Activated CD4-positive, alpha-beta T cell treated with anti-CD3 and anti-CD28 coated beads for 36 hours (primary cell): ENCODE measurements around the gene GAB2. TPM values are rescaled to one million over a fixed set of nuclear protein-coding genes. Genes with fewer than 3 reads are reported as not detected.

Experiments
- ATAC-seq: fragments of 200-7000 bp; cut with Tn5 transposase; one replicate; pipeline ENCODE4 v1.10.0; 2021; ENCODE audit warnings: mild to moderate bottlenecking, moderate library complexity
- CTCF ChIA-PET: fragments of 350-600 bp; sonication (Branson Sonifier 250); formaldehyde crosslinking; loops from one replicate; lab custom pipeline; 2021; ENCODE audit warnings: antibody characterized with exemption; lab: Charles Lee
- POLR2A ChIA-PET: fragments of 350-600 bp; sonication (Branson Sonifier 250); formaldehyde crosslinking; loops from one replicate; lab custom pipeline; 2021; ENCODE audit warnings: antibody characterized with exemption, inconsistent platforms; lab: Charles Lee
- DNase-seq: peaks from one replicate; pipeline ENCODE4 v3.0.0-alpha.2; 2020
- H3K27ac Mint-ChIP-seq: one replicate; pipeline ENCODE4 v1.8.0; 2021; ENCODE audit warnings: mixed read lengths
- H3K27me3 Mint-ChIP-seq: one replicate; pipeline ENCODE4 v1.8.0; 2021; ENCODE audit warnings: mixed read lengths
- H3K36me3 Mint-ChIP-seq: one replicate; pipeline ENCODE4 v1.8.0; 2021; ENCODE audit warnings: low read depth, mixed read lengths
- H3K4me1 Mint-ChIP-seq: one replicate; pipeline ENCODE4 v1.8.0; 2021; ENCODE audit warnings: mixed read lengths
- H3K4me3 Mint-ChIP-seq: one replicate; pipeline ENCODE4 v1.8.0; 2021; ENCODE audit warnings: mild to moderate bottlenecking, moderate library complexity, mixed read lengths
- H3K9me3 Mint-ChIP-seq: one replicate; pipeline ENCODE4 v1.8.0; 2021; ENCODE audit warnings: low read depth, mixed read lengths
- intact Hi-C, 2 experiments: fragments of 100-400 bp; cut with DNase I in 1 of 2; cut with micrococcal nuclease in 1 of 2; formaldehyde crosslinking; loops; one replicate each; pipeline versions ENCODE4 v1.14.2 to v1.15.1; 2022 to 2024; cut with DNase I, micrococcal nuclease
- total RNA-seq, 2 experiments: library from RNA; stranded (reverse); gene quantifications; one replicate each; pipeline ENCODE4 v1.2.3, GENCODE V29; 2021

GAB2 gene
- total RNA-seq, 2 experiments from 2014 or later, result 4.3 to 4.8 TPM

DNA sequence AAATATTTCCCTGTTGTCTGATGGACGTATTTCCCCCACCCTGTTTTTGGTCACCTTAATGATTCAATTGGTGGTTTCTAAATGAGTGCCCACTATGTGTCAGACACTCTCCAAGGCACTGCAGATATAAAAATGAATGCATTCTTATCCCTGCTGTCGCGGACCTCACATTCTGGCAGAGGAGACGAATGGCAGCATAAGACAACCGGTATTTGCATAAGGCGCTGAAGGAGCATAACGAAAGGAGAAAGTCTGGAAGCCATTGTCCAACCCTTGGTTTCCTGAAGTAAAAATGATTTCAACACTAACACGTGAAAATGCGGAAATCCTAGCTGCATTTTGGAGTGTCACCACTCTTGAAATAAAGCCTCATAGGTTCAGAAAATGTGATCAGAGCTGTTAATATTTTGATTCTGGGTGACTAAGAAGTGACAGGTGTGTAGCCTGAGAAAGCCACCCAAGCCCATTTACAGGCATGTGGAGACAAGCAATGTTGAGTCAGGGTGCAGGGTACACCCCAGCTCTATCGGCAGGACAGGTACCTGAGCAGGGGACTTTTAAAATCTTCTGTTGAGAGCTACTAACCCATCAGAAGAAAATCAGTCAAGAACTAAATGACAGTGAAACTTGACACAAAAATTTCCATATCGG, 10.1 kb upstream of the GAB2 start:
- ChIA-PET POLR2A (interaction anchor here (0.6 kb wide), 1 partner anchor 742 kb away, joined by 3 read pairs; no protein-coding TSS in a partner anchor), CTCF (interaction anchor here (3.3 to 3.9 kb wide), 2 partner anchors 9 to 12 kb away, joined by 12 to 14 read pairs; partner anchors contain the start of gene GAB2)
- intact Hi-C loops, result no loop called here
- Mint-ChIP-seq H3K9me3 (no peaks in the 10 kb centered on the region), H3K27me3 (no peaks in the 10 kb centered on the region), H3K4me1 (peaks cover 32% of the 10 kb centered on the region), H3K4me3 (peak overlapping the region; percentile 13), H3K36me3 (peaks cover 6% of the 10 kb centered on the region), H3K27ac (peak overlapping the region; percentile 37)
- ATAC-seq (peak; percentile 75), DNase-seq (peak; percentile 27)

DNA sequence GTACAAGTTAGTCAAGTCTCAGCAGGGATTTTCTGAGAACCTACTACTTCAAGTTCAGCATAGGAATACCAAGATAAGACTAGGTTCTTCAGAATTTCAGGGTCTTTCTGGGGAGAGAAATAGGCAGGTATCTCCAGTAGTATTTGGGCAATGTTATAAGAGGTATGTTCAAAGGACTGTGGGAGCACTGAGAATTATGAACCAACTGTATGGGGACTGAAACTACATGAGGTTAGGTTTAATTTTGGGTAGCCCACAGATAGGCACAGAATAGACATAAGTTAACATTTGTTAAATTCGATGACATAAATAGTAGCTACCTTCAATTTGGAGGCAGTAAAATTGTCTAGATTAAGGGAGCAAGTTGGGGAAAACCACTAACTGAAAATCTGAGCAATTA, 9.2 kb upstream of the GAB2 start:
- H3K9me3 Mint-ChIP-seq, result no peaks in the 10 kb centered on the region
- H3K4me1 Mint-ChIP-seq, result peaks cover 32% of the 10 kb centered on the region
- H3K4me3 Mint-ChIP-seq, result no peak overlapping the region
- DNase-seq, result no peak
- H3K27me3 Mint-ChIP-seq, result peaks cover under 1% of the 10 kb centered on the region
- no peak overlapping the region for H3K27ac Mint-ChIP-seq
- intact Hi-C loops, result no loop called here
- ChIA-PET POLR2A (no interaction called here), CTCF (no interaction called here)
- peaks cover 6% of the 10 kb centered on the region for H3K36me3 Mint-ChIP-seq
- no peak for ATAC-seq

DNA sequence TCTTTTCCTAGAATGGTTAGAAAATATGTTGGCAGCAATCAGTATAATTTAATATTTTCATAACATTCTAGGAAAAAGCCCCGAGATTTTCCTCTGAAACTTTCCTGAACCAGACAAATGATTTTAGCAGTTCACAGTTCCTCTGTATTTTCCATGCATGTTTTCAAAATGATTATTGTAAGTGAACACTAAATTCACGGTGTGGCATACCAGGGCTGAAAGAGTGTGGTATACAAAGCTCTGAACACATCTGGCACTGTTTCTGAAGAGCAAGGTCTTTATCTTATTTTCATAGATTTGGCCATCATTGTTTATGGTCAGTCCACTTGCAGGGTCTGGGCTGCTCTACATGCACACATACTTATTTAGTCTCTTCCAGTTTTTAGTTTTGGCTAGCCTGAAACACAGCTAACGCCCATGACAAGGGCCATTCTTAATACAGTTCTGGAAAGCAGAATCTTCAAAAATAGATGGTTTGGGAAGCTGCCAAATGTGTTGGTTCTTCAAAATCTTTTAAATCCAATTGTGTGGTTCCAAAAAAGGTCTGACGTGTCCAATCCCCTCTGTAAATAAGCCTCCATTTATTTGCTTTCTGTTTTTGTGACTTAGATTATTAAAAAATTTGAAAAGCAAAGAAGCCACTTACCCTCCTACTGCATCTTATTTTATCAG, 7.9 kb upstream of the GAB2 start:
- ChIA-PET CTCF (interaction anchor here (1.5 kb wide), 1 partner anchor 10 kb away, joined by 9 read pairs; no protein-coding TSS in a partner anchor), POLR2A (no interaction called here)
- no peaks in the 10 kb centered on the region for H3K9me3 Mint-ChIP-seq
- ATAC-seq (no peak), DNase-seq (no peak)
- H3K4me1 Mint-ChIP-seq, result peaks cover 38% of the 10 kb centered on the region
- H3K36me3 Mint-ChIP-seq, result peaks cover 1% of the 10 kb centered on the region
- intact Hi-C loops, result no loop called here
- no peak overlapping the region for H3K27ac Mint-ChIP-seq
- no peak overlapping the region for H3K4me3 Mint-ChIP-seq
- H3K27me3 Mint-ChIP-seq, result peaks cover 7% of the 10 kb centered on the region

- intact Hi-C loops, result loop anchor here in 1 of 2 experiments (5.0 kb wide), 1 partner anchor 197 kb away; no protein-coding TSS in a partner anchor
- peak overlapping the region; percentile 72 for H3K27ac Mint-ChIP-seq
These were observed 7.0 kb upstream of the GAB2 start for GRCh38 chr11:78424334-78425270.

DNA sequence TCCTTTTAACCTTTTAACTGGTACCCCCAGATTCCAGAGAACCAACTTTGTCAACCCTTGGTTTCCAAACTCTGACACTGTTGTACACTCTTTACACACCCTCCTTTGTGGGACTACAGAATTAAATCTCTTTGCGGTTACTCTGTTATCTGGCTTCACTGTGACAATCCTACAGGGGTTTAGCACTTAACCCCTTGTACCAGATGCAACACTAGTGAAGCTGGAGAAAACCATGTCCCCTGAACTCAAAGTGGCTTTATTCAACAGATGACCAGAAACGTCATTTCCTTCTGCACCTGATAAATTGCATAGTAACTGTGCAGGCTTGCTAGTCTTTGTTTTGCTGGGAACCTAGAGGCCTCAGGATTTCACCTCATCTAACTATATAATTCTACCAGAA, 5.6 kb upstream of the GAB2 start:
- Mint-ChIP-seq H3K4me1 (peaks cover 49% of the 10 kb centered on the region), H3K36me3 (no peaks in the 10 kb centered on the region), H3K4me3 (no peak overlapping the region), H3K27ac (no peak overlapping the region), H3K9me3 (no peaks in the 10 kb centered on the region), H3K27me3 (peaks cover 25% of the 10 kb centered on the region)
- POLR2A ChIA-PET, result no interaction called here
- intact Hi-C loops, result loop anchor here in 1 of 2 experiments (5.0 kb wide), 1 partner anchor 196 kb away; no protein-coding TSS in a partner anchor
- CTCF ChIA-PET, result no interaction called here
- ATAC-seq, result no peak
- DNase-seq, result no peak

More at GRCh38 chr11:78424334-78425270, 7.0 kb upstream of the GAB2 start:
- Mint-ChIP-seq H3K27me3 (peaks cover 11% of the 10 kb centered on the region), H3K9me3 (no peaks in the 10 kb centered on the region), H3K4me1 (peaks cover 42% of the 10 kb centered on the region), H3K36me3 (peaks cover 1% of the 10 kb centered on the region), H3K4me3 (no peak overlapping the region)
- ATAC-seq, result no peak
- CTCF ChIA-PET, result interaction anchor here (0.5 to 1.5 kb wide), 2 partner anchors 9 to 286 kb away, joined by 3 to 9 read pairs; no protein-coding TSS in a partner anchor
- DNase-seq, result no peak
- POLR2A ChIA-PET, result no interaction called here

DNA sequence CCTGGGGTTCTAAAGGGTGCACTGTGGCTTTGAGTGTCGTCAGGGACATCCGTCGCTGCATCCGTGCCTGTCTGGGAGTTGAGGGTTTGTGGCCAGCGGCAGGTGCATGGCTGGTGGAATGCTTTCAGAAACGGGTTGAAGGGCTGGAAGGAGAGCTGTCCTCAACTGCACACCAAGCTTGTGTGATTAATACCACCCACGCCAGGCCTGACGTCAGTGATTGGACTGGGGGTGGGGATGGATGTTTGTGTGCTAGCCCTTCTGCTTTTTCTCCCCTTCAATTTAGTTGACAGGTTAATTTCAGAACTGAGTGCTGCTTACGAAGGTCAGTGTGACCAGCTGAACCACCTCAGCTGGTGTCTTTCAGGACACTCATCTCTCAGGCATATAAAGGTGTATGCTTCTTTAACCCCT, 3.2 kb upstream of the GAB2 start:
- H3K4me1 Mint-ChIP-seq, result peaks cover 45% of the 10 kb centered on the region
- ChIA-PET POLR2A (no interaction called here), CTCF (interaction anchor here (0.6 to 8.4 kb wide), 12 partner anchors 8 to 341 kb away, joined by 3 to 69 read pairs (median 4); partner anchors contain the start of gene NARS2)
- DNase-seq, result peak; percentile 77
- H3K4me3 Mint-ChIP-seq, result no peak overlapping the region
- ATAC-seq, result peak; percentile 16
- no peaks in the 10 kb centered on the region for H3K9me3 Mint-ChIP-seq
- no peak overlapping the region for H3K27ac Mint-ChIP-seq
- no peaks in the 10 kb centered on the region for H3K36me3 Mint-ChIP-seq
- peaks cover 33% of the 10 kb centered on the region for H3K27me3 Mint-ChIP-seq
- intact Hi-C loops, result loop anchor here in 1 of 2 experiments (5.0 kb wide), 1 partner anchor 194 kb away; no protein-coding TSS in a partner anchor

DNA sequence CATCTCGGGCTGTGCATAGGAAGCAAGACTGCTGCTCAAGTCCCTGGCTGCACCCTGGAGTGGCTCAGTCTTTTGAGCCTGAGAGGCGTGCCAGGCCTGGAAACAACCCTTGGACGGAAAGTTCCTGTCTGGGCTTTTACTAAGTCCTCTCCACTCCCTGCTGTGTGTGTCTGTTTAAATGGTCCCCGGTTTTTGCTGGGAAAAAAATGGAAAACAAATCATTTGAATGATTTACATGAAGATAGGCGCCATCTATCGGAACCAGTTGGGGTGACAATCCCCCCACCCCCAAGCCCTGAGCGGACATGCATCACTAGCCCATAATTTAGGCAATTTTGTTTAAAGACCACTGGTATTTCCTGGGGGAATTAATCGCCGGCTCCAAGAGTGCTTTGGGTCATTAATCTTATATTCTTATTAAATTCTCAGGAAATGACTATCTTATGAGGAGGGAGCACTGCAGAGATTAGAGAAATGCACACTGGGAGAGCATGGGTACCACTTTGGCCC, 2.7 kb upstream of the GAB2 start:
- Mint-ChIP-seq H3K27ac (no peak overlapping the region), H3K4me1 (peaks cover 41% of the 10 kb centered on the region), H3K4me3 (no peak overlapping the region), H3K9me3 (no peaks in the 10 kb centered on the region), H3K36me3 (no peaks in the 10 kb centered on the region), H3K27me3 (peaks cover 33% of the 10 kb centered on the region)
- no peak for ATAC-seq
- ChIA-PET POLR2A (no interaction called here), CTCF (interaction anchor here (0.6 to 8.4 kb wide), 13 partner anchors 9 to 355 kb away, joined by 3 to 69 read pairs (median 4); partner anchors contain the start of gene NARS2)
- intact Hi-C loops, result loop anchor here in 1 of 2 experiments (5.0 kb wide), 1 partner anchor 193 kb away; no protein-coding TSS in a partner anchor
- DNase-seq, result peak; percentile 72

DNA sequence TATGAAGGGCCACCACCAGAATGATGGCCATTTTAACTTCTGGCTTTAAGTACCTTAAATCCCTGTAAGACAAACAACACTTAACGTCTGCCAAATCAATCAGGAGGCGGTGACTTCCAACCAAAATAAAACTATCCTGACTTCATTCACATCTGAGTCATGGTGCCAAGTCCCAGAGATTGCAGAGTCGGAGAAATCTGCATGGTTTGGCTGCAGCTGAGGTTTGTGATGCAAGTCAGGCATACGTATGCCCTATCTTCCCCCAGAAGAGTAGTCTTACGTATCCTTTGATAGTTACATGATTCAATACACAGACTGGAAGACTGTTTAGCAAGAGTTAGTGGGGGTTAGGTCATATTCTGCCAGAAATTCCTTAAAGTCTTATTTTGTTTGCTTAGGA, 1.7 kb upstream of the GAB2 start:
- Mint-ChIP-seq H3K36me3 (no peaks in the 10 kb centered on the region), H3K27ac (no peak overlapping the region), H3K4me3 (no peak overlapping the region), H3K9me3 (no peaks in the 10 kb centered on the region), H3K27me3 (peaks cover 33% of the 10 kb centered on the region), H3K4me1 (peaks cover 32% of the 10 kb centered on the region)
- intact Hi-C loops, result loop anchor here (5.0 kb wide), 3 partner anchors 192 to 782 kb away; partner anchors contain the start of genes ALG8 (in 1 of the 2) and CLNS1A (in 1 of the 2)
- ATAC-seq (no peak), DNase-seq (no peak)
- POLR2A ChIA-PET, result no interaction called here
- CTCF ChIA-PET, result interaction anchor here (0.6 to 8.4 kb wide), 13 partner anchors 10 to 280 kb away, joined by 3 to 69 read pairs (median 3); partner anchors contain the start of genes ALG8 and NARS2

DNA sequence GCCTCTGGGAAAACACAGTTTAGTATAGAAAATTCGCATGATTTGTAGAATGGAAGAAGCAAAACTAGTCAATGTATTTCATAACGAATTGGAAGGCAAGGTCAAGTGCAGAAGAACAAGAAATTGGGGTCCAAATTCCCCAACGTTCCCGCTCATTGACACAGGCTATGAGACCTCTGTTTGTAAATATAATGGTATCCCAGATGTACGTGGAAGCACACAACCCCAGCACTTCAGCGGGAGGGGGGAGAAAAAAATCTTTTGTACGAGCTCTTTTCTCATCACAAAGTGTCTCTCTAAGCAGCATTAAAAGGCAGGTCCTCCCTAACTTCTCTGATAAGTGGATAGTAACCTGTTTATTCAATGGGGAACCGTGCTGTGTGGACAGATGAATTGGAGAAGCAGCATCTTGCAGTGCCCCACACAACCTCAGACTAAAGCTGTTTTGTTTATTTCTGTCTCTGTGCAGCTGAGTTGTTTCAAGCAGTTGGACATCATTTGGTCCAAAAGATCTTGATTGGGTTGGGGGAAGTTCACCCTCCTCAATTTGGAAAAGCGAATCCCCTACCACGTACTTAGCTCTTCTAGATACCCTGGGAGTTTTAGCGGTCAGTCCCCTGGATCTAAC, 1.1 kb upstream of the GAB2 start:
- no peak overlapping the region for H3K27ac Mint-ChIP-seq
- DNase-seq, result no peak
- peaks cover 32% of the 10 kb centered on the region for H3K4me1 Mint-ChIP-seq
- peaks cover 33% of the 10 kb centered on the region for H3K27me3 Mint-ChIP-seq
- ATAC-seq, result no peak
- H3K36me3 Mint-ChIP-seq, result no peaks in the 10 kb centered on the region
- intact Hi-C loops, result loop anchor here (5.0 kb wide), 3 partner anchors 191 to 781 kb away; partner anchors contain the start of genes ALG8 (in 1 of the 2) and CLNS1A (in 1 of the 2)
- no peaks in the 10 kb centered on the region for H3K9me3 Mint-ChIP-seq
- H3K4me3 Mint-ChIP-seq, result peak overlapping the region; percentile 73
- ChIA-PET POLR2A (no interaction called here), CTCF (interaction anchor here (0.6 to 8.4 kb wide), 13 partner anchors 10 to 279 kb away, joined by 3 to 69 read pairs (median 3); partner anchors contain the start of genes ALG8 and NARS2)
